Right atrium auricular region (tissue), 2 donors: Measurements from ENCODE around the gene JARID2. TPM values are rescaled to one million over a fixed set of nuclear protein-coding genes. Genes with fewer than 3 reads are reported as not detected.

Experiments
- DNase-seq: peaks from one replicate; pipeline ENCODE4 v3.0.0-alpha.2; 2019; ENCODE audit warnings: low spot score
- H3K27ac ChIP-seq, 2 donors: fragments of 200-600 bp; sonication (generic); 1 replicate in 1 of 2; 2 replicates in 1 of 2; pipeline ENCODE4 v1.5.1; 2016 to 2019
- H3K27me3 ChIP-seq, 2 donors: fragments of 200-600 bp; sonication (generic); one replicate each; pipeline versions ENCODE4 v1.5.1 to v1.6.0; 2017 to 2019
- H3K36me3 ChIP-seq: fragments of 200-600 bp; sonication (generic); one replicate; pipeline ENCODE4 v1.5.1; 2016
- H3K4me1 ChIP-seq, 2 donors: fragments of 200-600 bp; sonication (generic); one replicate each; pipeline versions ENCODE4 v1.5.1 to v1.6.0; 2017 to 2019
- H3K4me3 ChIP-seq, 2 donors: fragments of 200-600 bp; sonication (generic); 1 replicate in 1 of 2; 2 replicates in 1 of 2; pipeline ENCODE4 v1.5.1; 2017 to 2019; ENCODE audit warnings: mild to moderate bottlenecking in 1 of 2, moderate library complexity in 1 of 2
- H3K9me3 ChIP-seq, 2 donors: fragments of 200-600 bp; sonication (generic); one replicate each; pipeline ENCODE4 v1.5.1; 2019
- total RNA-seq, 2 donors: library from RNA; depleted of rRNA; stranded (reverse); fragments of >200 nt; gene quantifications; one replicate each; pipeline ENCODE4 v1.1.0, GENCODE V29; 2016
- TF ChIP-seq, protein P1 (sequence below), 2 donors: fragments of 200-600 bp; sonication (generic); IDR thresholded peaks; one replicate each; pipeline ENCODE4 v1.5.1; 2019; ENCODE audit warnings: antibody characterized with exemption in 2 of 2

Gene JARID2
- total RNA-seq, 2 donors from 2014 or later, result 6.5 to 6.7 TPM

DNA sequence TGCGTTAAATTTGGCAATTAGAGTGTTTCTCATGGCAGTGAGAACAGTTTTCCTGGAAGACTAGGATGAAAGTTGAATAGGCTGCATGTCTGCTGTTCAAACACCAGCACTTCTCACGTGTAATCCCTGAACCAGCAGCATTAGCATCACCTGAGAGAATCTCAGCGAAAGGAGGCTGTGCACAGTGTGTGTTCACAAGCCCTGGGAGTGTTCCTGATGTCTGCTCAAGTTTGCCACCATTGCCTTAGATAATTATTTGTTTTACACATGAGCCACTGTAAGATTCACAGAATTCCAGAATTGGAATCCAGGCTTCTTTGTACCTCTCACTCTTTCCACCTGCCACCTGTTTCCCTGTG, 117.3 kb downstream of the JARID2 start:
- no peak for DNase-seq
- Histone ChIP-seq H3K36me3 (no peaks in the 10 kb centered on the region), H3K27me3 (no peaks in the 10 kb centered on the region), H3K4me1 (peaks cover 0 to 51% of the 10 kb centered on the region in 2 donors), H3K9me3 (no peaks in the 10 kb centered on the region), H3K4me3 (no peak overlapping the region), H3K27ac (no peak overlapping the region)
- TF ChIP-seq, protein P1, sequence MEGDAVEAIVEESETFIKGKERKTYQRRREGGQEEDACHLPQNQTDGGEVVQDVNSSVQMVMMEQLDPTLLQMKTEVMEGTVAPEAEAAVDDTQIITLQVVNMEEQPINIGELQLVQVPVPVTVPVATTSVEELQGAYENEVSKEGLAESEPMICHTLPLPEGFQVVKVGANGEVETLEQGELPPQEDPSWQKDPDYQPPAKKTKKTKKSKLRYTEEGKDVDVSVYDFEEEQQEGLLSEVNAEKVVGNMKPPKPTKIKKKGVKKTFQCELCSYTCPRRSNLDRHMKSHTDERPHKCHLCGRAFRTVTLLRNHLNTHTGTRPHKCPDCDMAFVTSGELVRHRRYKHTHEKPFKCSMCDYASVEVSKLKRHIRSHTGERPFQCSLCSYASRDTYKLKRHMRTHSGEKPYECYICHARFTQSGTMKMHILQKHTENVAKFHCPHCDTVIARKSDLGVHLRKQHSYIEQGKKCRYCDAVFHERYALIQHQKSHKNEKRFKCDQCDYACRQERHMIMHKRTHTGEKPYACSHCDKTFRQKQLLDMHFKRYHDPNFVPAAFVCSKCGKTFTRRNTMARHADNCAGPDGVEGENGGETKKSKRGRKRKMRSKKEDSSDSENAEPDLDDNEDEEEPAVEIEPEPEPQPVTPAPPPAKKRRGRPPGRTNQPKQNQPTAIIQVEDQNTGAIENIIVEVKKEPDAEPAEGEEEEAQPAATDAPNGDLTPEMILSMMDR (IDR thresholded peaks at IDR 0.05), result no peak

DNA sequence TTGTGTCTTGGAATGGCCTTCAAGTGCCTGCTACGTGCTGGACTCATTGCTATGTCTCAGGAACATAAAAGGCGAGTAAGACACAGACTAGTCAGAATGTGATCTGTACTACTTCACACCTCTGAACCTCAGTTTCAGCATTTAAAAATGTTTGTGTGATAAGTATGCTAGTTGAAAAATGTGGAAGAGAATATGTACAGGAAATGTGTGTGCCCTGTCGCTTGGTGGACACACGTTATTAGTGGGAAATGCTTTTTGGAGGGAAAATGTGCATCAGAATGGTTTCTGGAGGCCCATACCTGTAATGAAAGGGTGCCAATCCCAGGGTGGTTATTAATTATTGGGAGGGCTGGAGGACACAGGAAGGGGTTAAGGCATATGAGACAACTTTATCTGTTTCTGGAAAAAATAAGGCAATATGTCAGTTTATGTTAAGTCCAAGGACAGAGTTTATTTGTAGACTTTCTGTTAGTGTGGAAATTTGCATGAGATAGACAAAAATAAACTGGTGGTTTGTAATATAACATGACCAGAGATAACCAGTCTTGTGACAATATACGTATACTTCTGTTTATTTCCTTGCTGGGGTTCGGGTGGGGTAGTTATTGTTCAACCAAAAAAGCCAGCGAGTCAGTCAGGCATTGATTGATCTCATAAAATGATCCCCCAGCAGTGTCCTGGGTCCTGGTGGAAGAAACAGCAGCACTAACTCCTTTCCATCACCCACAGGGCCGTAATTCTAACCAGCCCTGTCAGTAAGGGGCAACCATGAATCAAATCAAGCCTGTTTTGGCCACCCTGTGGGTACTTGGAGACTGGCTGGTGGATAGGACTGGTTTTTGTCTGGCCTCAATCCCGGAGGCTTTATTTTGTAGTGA, 117.9 kb downstream of the JARID2 start:
- Histone ChIP-seq H3K27ac (no peak overlapping the region), H3K27me3 (no peaks in the 10 kb centered on the region), H3K36me3 (no peaks in the 10 kb centered on the region), H3K4me3 (no peak overlapping the region), H3K9me3 (no peaks in the 10 kb centered on the region), H3K4me1 (peaks cover 0 to 51% of the 10 kb centered on the region in 2 donors)
- DNase-seq, result no peak
- TF ChIP-seq, protein P1 (IDR thresholded peaks at IDR 0.05), result no peak

DNA sequence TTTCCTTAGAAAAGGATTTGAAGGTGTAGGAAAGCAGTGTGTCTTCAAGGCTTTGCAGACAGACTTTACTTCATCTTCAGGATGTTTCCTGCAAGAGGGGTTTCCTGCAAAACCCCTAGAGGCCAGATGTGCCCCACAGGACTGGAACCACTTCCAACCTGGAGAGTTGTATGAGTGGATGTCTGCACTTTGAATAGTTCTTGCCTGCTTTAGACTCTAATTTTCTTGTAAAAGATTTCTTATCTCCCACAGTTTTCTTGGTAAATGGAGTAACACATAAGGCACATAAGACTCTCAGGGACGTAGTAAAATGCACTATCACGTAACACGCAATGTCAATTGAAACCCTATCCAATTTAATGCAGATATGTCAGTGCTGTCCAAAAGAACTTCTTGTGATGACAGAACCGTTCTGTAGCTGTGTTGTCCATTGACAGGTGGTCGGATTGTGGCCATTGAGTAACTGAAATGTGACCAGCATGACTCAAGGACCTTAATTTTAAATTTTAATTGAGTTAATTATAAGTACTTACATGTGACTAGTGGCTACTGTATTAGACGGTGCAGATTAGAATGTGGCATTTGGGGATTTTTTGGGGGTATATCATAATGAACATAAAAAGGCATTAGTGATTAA, 118.7 kb downstream of the JARID2 start:
- Histone ChIP-seq H3K4me1 (peaks cover 0 to 55% of the 10 kb centered on the region in 2 donors), H3K4me3 (no peak overlapping the region), H3K27me3 (no peaks in the 10 kb centered on the region), H3K9me3 (no peaks in the 10 kb centered on the region), H3K36me3 (no peaks in the 10 kb centered on the region), H3K27ac (no peak overlapping the region)
- TF ChIP-seq, protein P1 (IDR thresholded peaks at IDR 0.05), result peak in 1 of 2 donors; percentile 7
- no peak for DNase-seq

DNA sequence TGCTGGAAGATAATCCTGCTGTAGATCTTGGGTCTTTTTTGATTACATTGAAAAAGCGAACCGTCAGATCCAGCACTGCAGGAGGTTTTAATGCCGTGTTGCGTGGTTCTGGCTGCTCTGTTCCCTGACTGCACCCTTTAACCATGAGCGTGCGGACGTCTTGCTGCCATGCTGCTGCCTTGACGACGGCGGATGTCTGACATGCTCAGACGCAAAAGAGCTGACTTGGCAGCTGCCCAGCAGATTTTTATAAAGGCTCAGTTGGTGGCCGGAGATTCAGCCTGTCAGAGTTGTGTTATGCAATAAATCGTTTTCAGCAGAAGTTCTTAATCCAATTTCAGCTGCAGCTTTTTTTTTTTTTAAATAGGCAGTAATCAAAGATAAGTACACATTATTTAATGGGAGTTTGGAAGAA, 119.4 kb downstream of the JARID2 start:
- no peaks in the 10 kb centered on the region for H3K27me3 ChIP-seq
- TF ChIP-seq, protein P1 (IDR thresholded peaks at IDR 0.05), result no peak
- H3K36me3 ChIP-seq, result no peaks in the 10 kb centered on the region
- H3K9me3 ChIP-seq, result no peaks in the 10 kb centered on the region
- peaks cover 0 to 59% of the 10 kb centered on the region in 2 donors for H3K4me1 ChIP-seq
- H3K4me3 ChIP-seq, result no peak overlapping the region
- DNase-seq, result peak; percentile 87
- peak overlapping the region in 1 of 2 donors; percentile 1 for H3K27ac ChIP-seq

DNA sequence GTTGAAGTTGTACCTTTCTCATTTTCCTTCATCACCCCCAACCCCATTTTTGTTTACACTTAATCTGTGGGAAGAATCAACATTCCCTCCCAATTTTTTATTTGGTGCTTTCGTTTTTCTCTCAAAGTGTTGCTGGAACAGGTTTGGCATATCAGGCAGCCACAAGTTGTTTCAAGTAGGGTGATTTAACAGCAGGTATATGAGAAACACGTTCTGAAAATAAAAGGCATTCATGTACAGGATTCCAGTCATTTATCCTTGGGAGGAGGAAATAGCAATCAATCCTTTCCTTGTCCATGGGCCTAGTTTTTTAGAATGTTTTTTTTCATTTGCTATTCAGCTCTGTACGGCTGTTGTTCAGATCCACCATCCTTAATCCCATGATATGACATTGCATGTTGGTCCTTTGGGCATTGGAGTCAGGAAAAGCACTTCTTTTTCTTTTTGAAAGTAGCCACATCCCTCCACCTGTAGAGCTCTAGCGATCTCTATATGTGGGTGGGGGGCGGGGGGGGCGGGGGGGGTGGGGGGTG, 120.2 kb downstream of the JARID2 start:
- TF ChIP-seq, protein P1 (IDR thresholded peaks at IDR 0.05), result no peak
- no peak overlapping the region for H3K27ac ChIP-seq
- no peaks in the 10 kb centered on the region for H3K36me3 ChIP-seq
- DNase-seq, result no peak
- no peaks in the 10 kb centered on the region for H3K9me3 ChIP-seq
- H3K27me3 ChIP-seq, result no peaks in the 10 kb centered on the region
- H3K4me1 ChIP-seq, result peaks cover 0 to 67% of the 10 kb centered on the region in 2 donors
- no peak overlapping the region for H3K4me3 ChIP-seq
